AG04449 (cell line): ENCODE measurements around the gene GOT1.
A peak's percentile ranks its signal among the peaks of the same experiment; 100 is the strongest.

ENCODE experiments used
- CTCF ChIA-PET: fragments of 350-600 bp; formaldehyde crosslinking; extraction: SDS; loops from one replicate; lab custom pipeline; 2021; ENCODE audit warnings: antibody characterized with exemption; lab: Yijun Ruan, JAX
- POLR2A ChIA-PET: fragments of 400-600, 350-600 bp; formaldehyde crosslinking; extraction: SDS; loops from one replicate; lab custom pipeline; 2020; ENCODE audit warnings: antibody characterized with exemption, inconsistent platforms; lab: Yijun Ruan, JAX
- DNase-seq: peaks from one replicate; pipeline ENCODE4 v3.0.0-alpha.2; 2010; ENCODE audit warnings: low read depth, low spot score
- H3K4me3 ChIP-seq: 2 replicates; pipeline ENCODE4 v1.5.1; 2011; ENCODE audit warnings: low read depth, mild to moderate bottlenecking, control low read depth, low read length
- CTCF ChIP-seq: IDR thresholded peaks from one replicate; pipeline ENCODE4 v1.5.1; 2011; ENCODE audit warnings: mild to moderate bottlenecking, moderate library complexity, low read length, control low read depth, inconsistent platforms; ENCODE audit not compliant: insufficient read depth; ENCODE audit errors: missing control alignments

GOT1 gene

GRCh38 chr10:99374972-99375371 is 55.5 kb downstream of the GOT1 start:
- no peak for TF ChIP-seq CTCF
- ChIA-PET POLR2A (no interaction called here), CTCF (interaction anchor here (1.0 to 5.1 kb wide), 3 partner anchors 8 to 18 kb away, joined by 3 to 23 read pairs (median 4); no protein-coding TSS in a partner anchor)
- H3K4me3 ChIP-seq = no peak overlapping the region
- DNase-seq = no peak

GRCh38 chr10:99374526-99374925 is 55.9 kb downstream of the GOT1 start:
- CTCF ChIA-PET = interaction anchor here (1.0 to 1.6 kb wide), 2 partner anchors 8 to 18 kb away, joined by 3 to 4 read pairs; no protein-coding TSS in a partner anchor
- no peak for DNase-seq
- POLR2A ChIA-PET = no interaction called here
- TF ChIP-seq CTCF = no peak
- no peak overlapping the region for H3K4me3 ChIP-seq

GRCh38 chr10:99372546-99373271 is 57.7 kb downstream of the GOT1 start:
- POLR2A ChIA-PET = no interaction called here
- no peak for DNase-seq
- CTCF ChIA-PET = interaction anchor here (0.7 to 1.4 kb wide), 5 partner anchors 16 to 241 kb away, joined by 3 to 8 read pairs (median 3); no protein-coding TSS in a partner anchor
- H3K4me3 ChIP-seq = no peak overlapping the region
- TF ChIP-seq CTCF = no peak

GRCh38 chr10:99370993-99371392 is 59.4 kb downstream of the GOT1 start:
- CTCF ChIA-PET = interaction anchor here (1.2 to 1.4 kb wide), 3 partner anchors 9 to 243 kb away, joined by 3 to 7 read pairs (median 5); no protein-coding TSS in a partner anchor
- no peak overlapping the region for H3K4me3 ChIP-seq
- POLR2A ChIA-PET = no interaction called here
- TF ChIP-seq CTCF = peak; percentile 30
- DNase-seq = no peak

- ChIA-PET POLR2A (interaction anchor here (0.5 kb wide), 1 partner anchor 934 kb away, joined by 3 read pairs; no protein-coding TSS in a partner anchor), CTCF (interaction anchor here (1.0 to 2.2 kb wide), 2 partner anchors 23 to 123 kb away, joined by 3 to 8 read pairs; no protein-coding TSS in a partner anchor)
- H3K4me3 ChIP-seq = no peak overlapping the region
- no peak for TF ChIP-seq CTCF
- DNase-seq = peak; percentile 40
Observed at GRCh38 chr10:99369551-99369950, 60.9 kb downstream of the GOT1 start.

- DNase-seq = no peak
- H3K4me3 ChIP-seq = no peak overlapping the region
- POLR2A ChIA-PET = interaction anchor here (0.5 kb wide), 1 partner anchor 934 kb away, joined by 3 read pairs; no protein-coding TSS in a partner anchor
- CTCF ChIA-PET = interaction anchor here (1.0 to 2.2 kb wide), 2 partner anchors 23 to 122 kb away, joined by 3 to 8 read pairs; no protein-coding TSS in a partner anchor
- no peak for TF ChIP-seq CTCF
Observed at GRCh38 chr10:99369126-99369525, 61.3 kb downstream of the GOT1 start.
